Keratinocyte (primary cell): ENCODE data around the gene C3orf49. TPM values are rescaled to one million over a fixed set of nuclear protein-coding genes. Genes with fewer than 3 reads are reported as not detected.

Experiments used
- DNase-seq: peaks from one replicate; pipeline ENCODE4 v3.0.0-alpha.2; 2011; ENCODE audit warnings: low read depth, missing footprints, low spot score
- FAIRE-seq: peaks from 2 replicates; lab custom pipeline; 2011; peaks lifted over from hg19 to GRCh38; lab: Jason Lieb, UNC
- H2AFZ ChIP-seq: 2 replicates; pipeline ENCODE4 v1.6.0; 2012; ENCODE audit warnings: low read length, control low read depth, inconsistent platforms; ENCODE audit not compliant: control insufficient read depth
- H3K27ac ChIP-seq: 2 replicates; pipeline ENCODE4 v1.5.1; 2011; ENCODE audit warnings: low read length; ENCODE audit not compliant: control insufficient read depth, insufficient read depth
- H3K27me3 ChIP-seq: 3 replicates; pipeline ENCODE4 v1.6.0; 2011; ENCODE audit warnings: low read length; ENCODE audit not compliant: control insufficient read depth, insufficient read depth; ENCODE audit errors: extremely low read depth
- H3K36me3 ChIP-seq, 2 experiments: 2 replicates in 1 of 2; 3 replicates in 1 of 2; pipeline ENCODE4 v1.5.1; 2011; ENCODE audit warnings: low read length in 2 of 2, mild to moderate bottlenecking in 1 of 2; ENCODE audit not compliant: control insufficient read depth in 2 of 2, insufficient read depth in 2 of 2; ENCODE audit errors: extremely low read depth in 1 of 2
- H3K4me1 ChIP-seq: 3 replicates; pipeline ENCODE4 v1.5.1; 2011; ENCODE audit warnings: low read length; ENCODE audit not compliant: control insufficient read depth, insufficient read depth; ENCODE audit errors: extremely low read depth
- H3K4me2 ChIP-seq: 3 replicates; pipeline ENCODE4 v1.6.0; 2011; ENCODE audit warnings: low read depth, low read length; ENCODE audit not compliant: control insufficient read depth, insufficient read depth; ENCODE audit errors: extremely low read depth
- H3K4me3 ChIP-seq, 3 experiments: fragments of 200-600 bp in 1 of 3; sonication (generic) in 1 of 3; 2 replicates in 2 of 3; 3 replicates in 1 of 3; pipeline ENCODE4 v1.5.1; 2011 to 2016; ENCODE audit warnings: low read length in 3 of 3, mild to moderate bottlenecking in 3 of 3, control low read depth in 2 of 3, inconsistent platforms in 1 of 3, low read depth in 1 of 3, mixed read lengths in 1 of 3, mixed run types in 1 of 3, moderate library complexity in 1 of 3; ENCODE audit not compliant: control insufficient read depth in 2 of 3, insufficient read depth in 2 of 3; ENCODE audit errors: extremely low read depth in 1 of 3
- H3K79me2 ChIP-seq: 2 replicates; pipeline ENCODE4 v1.6.0; 2012; ENCODE audit warnings: low read length; ENCODE audit not compliant: control insufficient read depth, insufficient read depth
- H3K9ac ChIP-seq: 3 replicates; pipeline ENCODE4 v1.6.0; 2011; ENCODE audit warnings: low read length; ENCODE audit not compliant: control insufficient read depth, insufficient read depth; ENCODE audit errors: extremely low read depth
- H3K9me1 ChIP-seq: 3 replicates; pipeline ENCODE4 v1.6.0; 2011; ENCODE audit warnings: low read length; ENCODE audit not compliant: control insufficient read depth, insufficient read depth; ENCODE audit errors: extremely low read depth
- H3K9me3 ChIP-seq: 2 replicates; pipeline ENCODE4 v1.5.1; 2012; ENCODE audit warnings: low read depth, low read length; ENCODE audit not compliant: control insufficient read depth
- H4K20me1 ChIP-seq: 3 replicates; pipeline ENCODE4 v1.6.0; 2011; ENCODE audit warnings: low read length; ENCODE audit not compliant: control insufficient read depth, insufficient read depth; ENCODE audit errors: extremely low read depth
- EZH2 ChIP-seq: IDR thresholded peaks from one replicate; pipeline ENCODE4 v1.6.1; 2012; ENCODE audit warnings: inconsistent platforms, mild to moderate bottlenecking, low read length, moderate library complexity
- dilution Hi-C: fragments of 300-500 bp; cut with MboI; formaldehyde crosslinking; loops from one replicate; pipeline ENCODE4 v1.7.0; 2020; ENCODE audit warnings: low sequenced_read_pairs; ENCODE audit not compliant: extremely low pct_ligation_motif_present
- polyA plus RNA-seq, 5 experiments: library from polyadenylated mRNA; depleted of rRNA in 3 of 5; stranded (reverse) in 3 of 5; stranded (forward) in 1 of 5; unstranded in 1 of 5; fragments of >200 nt; gene quantifications; 1 replicate in 1 of 5; 2 replicates in 3 of 5; 3 replicates in 1 of 5; pipeline versions ENCODE4 v1.2.1 to v1.2.3, GENCODE V29; 2011 to 2012; ENCODE audit warnings: missing spikeins in 2 of 5, low read depth in 1 of 5, low replicate concordance in 1 of 5
- TF ChIP-seq, protein P1 (sequence below), 3 experiments: IDR thresholded peaks in 1 of 3; conservative IDR thresholded peaks in 1 of 3; optimal IDR thresholded peaks in 1 of 3; 2 replicates in 2 of 3; 3 replicates in 1 of 3; pipeline versions ENCODE3 to v1.5.1; 2011; ENCODE audit warnings: low read length in 3 of 3, mild to moderate bottlenecking in 3 of 3, moderate library complexity in 2 of 3, control low read depth in 1 of 3, inconsistent platforms in 1 of 3; ENCODE audit not compliant: insufficient read depth in 2 of 3; ENCODE audit errors: extremely low read depth in 1 of 3

C3orf49 gene
- polyA plus RNA-seq, 1 donor (not counting 4 experiments of a cell fraction or from before 2014, with no cell fraction given): not detected

DNA sequence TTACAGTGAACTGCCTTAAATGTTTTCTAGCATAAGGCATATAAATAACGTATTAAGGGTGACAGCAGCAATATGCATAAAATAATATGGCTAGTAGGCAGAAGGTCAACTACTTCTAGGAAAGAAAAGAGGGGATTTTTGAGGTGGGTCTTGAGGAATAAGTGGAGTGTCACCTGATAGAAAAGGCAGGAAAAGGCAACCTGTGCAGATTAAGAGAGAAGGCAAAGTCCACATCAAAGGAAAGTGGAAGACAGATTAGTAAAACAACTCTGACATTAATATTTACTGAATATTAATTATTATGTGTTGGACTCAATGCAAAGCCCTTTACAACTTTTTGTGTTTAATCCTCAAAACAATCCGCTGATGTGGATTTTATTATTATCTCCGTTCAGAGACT, 41.7 kb downstream of the C3orf49 start:
- Histone ChIP-seq H3K9me1 (peaks cover 3% of the 10 kb centered on the region), H3K27me3 (no peaks in the 10 kb centered on the region), H2AFZ (no peak overlapping the region), H3K4me3 (no peak overlapping the region), H3K79me2 (peaks cover 82% of the 10 kb centered on the region), H3K27ac (no peak overlapping the region), H3K9ac (no peak overlapping the region), H4K20me1 (no peaks in the 10 kb centered on the region), H3K9me3 (no peaks in the 10 kb centered on the region), H3K4me1 (peaks cover 29% of the 10 kb centered on the region), H3K4me2 (no peak overlapping the region), H3K36me3 (no peaks in the 10 kb centered on the region)
- no peak for TF ChIP-seq EZH2
- TF ChIP-seq, protein P1, sequence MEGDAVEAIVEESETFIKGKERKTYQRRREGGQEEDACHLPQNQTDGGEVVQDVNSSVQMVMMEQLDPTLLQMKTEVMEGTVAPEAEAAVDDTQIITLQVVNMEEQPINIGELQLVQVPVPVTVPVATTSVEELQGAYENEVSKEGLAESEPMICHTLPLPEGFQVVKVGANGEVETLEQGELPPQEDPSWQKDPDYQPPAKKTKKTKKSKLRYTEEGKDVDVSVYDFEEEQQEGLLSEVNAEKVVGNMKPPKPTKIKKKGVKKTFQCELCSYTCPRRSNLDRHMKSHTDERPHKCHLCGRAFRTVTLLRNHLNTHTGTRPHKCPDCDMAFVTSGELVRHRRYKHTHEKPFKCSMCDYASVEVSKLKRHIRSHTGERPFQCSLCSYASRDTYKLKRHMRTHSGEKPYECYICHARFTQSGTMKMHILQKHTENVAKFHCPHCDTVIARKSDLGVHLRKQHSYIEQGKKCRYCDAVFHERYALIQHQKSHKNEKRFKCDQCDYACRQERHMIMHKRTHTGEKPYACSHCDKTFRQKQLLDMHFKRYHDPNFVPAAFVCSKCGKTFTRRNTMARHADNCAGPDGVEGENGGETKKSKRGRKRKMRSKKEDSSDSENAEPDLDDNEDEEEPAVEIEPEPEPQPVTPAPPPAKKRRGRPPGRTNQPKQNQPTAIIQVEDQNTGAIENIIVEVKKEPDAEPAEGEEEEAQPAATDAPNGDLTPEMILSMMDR (optimal IDR thresholded peaks at IDR 0.05 in 1 of 3, IDR thresholded peaks at IDR 0.05 in 1 of 3, conservative IDR thresholded peaks at IDR 0.05 in 1 of 3; ENCODE audit: extremely low read depth in 1 of 3, insufficient read depth in 2 of 3, low read length in 3 of 3): no peak
- FAIRE-seq (no peak), DNase-seq (no peak)
- dilution Hi-C loops: no loop called here

DNA sequence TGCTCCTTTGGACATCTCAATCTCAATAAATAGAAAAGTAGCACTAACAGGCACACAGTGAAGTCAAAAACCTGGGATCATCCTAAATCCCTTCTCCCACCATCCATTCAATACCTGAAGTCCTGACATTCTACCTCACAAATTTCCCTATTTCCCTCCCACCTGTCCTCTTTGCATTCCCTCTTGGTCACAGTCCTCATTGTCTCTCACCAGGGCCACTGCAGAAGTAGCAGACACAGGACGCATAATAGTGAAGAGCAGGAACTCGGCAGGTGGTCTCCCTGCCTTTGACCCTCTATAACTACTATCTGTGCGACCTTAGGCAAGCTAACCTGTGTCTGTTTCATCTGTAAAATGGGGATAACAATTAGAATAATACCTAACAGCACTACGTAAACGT, 42.2 kb downstream of the C3orf49 start:
- dilution Hi-C loops: no loop called here

More for the DNA sequence above, 42.2 kb downstream of the C3orf49 start:
- no peak for FAIRE-seq
- Histone ChIP-seq H2AFZ (no peak overlapping the region), H3K9me3 (no peaks in the 10 kb centered on the region), H3K27me3 (no peaks in the 10 kb centered on the region), H3K9me1 (peaks cover 3% of the 10 kb centered on the region), H3K9ac (no peak overlapping the region), H3K4me3 (no peak overlapping the region), H3K36me3 (no peaks in the 10 kb centered on the region), H3K27ac (no peak overlapping the region), H3K4me1 (peaks cover 24% of the 10 kb centered on the region), H3K4me2 (no peak overlapping the region), H4K20me1 (no peaks in the 10 kb centered on the region), H3K79me2 (peaks cover 82% of the 10 kb centered on the region)
- TF ChIP-seq, protein P1 (optimal IDR thresholded peaks at IDR 0.05 in 1 of 3, IDR thresholded peaks at IDR 0.05 in 1 of 3, conservative IDR thresholded peaks at IDR 0.05 in 1 of 3; ENCODE audit: extremely low read depth in 1 of 3, insufficient read depth in 2 of 3, low read length in 3 of 3): no peak
- TF ChIP-seq EZH2: no peak
- DNase-seq: no peak
